ENCODE measurements around the gene EPHA2.

The EPHA2 gene

DNA sequence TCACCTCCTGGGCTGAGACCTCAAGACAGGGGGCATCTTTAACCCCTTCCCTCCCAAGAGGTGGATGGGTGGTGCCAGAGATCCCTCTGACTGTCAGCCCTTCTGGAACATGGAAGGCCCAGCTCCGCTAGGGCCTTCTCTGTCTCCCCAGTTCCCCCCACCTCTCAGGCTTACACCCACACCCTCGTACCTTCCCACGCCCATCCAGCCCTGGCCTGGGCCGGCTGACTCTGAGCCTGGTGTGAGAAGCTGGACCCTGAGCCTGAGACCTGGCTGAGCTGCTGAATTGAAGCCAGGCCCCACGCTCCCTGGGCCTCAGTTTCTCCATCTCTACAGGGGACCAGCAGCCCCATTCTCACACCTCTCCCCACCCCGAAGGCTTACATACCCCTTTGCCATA lies 5.4 kb downstream of the EPHA2 start:
- H3K27ac ChIP-seq = no peak overlapping the region
- no peaks in the 10 kb centered on the region for H3K27me3 ChIP-seq (replicated peaks)
- in situ Hi-C loops (cut with HindIII; ENCODE audit: low pct_ligation_motif_present, low sequenced_read_pairs) = no loop called here

DNA sequence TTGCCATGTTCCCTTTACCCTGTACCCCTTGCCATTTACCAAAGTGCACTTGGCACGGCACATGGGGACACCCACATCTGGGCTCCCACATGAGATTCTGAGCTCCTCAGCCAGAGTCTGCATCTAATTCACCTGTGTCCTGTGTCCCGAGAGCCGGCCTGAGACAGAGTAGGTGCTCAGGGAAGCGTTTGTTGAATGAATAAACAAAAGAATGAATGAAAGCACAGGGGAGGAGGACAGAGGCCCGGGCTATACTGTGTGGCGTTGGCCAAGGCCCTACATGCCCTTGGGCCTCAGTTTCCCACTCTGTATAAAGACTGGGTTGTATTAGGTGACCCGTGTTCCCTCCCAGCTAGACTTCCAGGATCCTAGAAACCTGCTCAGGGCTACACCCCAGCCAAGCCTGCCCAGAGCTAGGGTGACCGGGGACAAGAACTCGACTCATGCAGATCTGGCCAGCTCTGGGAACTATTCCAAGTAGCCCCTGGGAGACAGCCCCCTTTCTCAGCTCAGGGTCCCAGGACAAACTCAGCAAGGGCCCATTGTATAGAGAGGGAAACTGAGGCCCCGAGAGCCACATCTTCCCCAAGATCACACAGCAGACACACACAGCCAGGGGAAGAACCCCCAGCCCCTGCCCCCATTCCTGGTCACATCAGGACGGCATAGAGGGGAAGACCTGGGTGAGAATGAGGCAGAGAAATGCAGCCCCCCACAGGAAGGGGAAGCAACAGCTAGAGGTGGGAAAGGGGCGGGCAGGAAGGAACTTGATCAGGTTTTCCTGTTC lies 6.0 kb downstream of the EPHA2 start:
- H3K27ac ChIP-seq = no peak overlapping the region
- H3K27me3 ChIP-seq (replicated peaks) = no peaks in the 10 kb centered on the region
- H3K4me3 ChIP-seq (ENCODE audit: low read depth, low read length) = no peak overlapping the region
- TF ChIP-seq, protein P1, sequence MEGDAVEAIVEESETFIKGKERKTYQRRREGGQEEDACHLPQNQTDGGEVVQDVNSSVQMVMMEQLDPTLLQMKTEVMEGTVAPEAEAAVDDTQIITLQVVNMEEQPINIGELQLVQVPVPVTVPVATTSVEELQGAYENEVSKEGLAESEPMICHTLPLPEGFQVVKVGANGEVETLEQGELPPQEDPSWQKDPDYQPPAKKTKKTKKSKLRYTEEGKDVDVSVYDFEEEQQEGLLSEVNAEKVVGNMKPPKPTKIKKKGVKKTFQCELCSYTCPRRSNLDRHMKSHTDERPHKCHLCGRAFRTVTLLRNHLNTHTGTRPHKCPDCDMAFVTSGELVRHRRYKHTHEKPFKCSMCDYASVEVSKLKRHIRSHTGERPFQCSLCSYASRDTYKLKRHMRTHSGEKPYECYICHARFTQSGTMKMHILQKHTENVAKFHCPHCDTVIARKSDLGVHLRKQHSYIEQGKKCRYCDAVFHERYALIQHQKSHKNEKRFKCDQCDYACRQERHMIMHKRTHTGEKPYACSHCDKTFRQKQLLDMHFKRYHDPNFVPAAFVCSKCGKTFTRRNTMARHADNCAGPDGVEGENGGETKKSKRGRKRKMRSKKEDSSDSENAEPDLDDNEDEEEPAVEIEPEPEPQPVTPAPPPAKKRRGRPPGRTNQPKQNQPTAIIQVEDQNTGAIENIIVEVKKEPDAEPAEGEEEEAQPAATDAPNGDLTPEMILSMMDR (IDR thresholded peaks at IDR 0.05; ENCODE audit: low read depth, low read length, missing control alignments) = no peak
- DNase-seq = no peak
- peaks cover 61% of the 10 kb centered on the region for H3K36me3 ChIP-seq (replicated peaks)
- in situ Hi-C loops (cut with HindIII; ENCODE audit: low pct_ligation_motif_present, low sequenced_read_pairs) = no loop called here

More for the DNA sequence above, 5.4 kb downstream of the EPHA2 start:
- H3K36me3 ChIP-seq (replicated peaks) = peaks cover 56% of the 10 kb centered on the region
- no peak for DNase-seq
- no peak overlapping the region for H3K4me3 ChIP-seq (ENCODE audit: low read depth, low read length)
- TF ChIP-seq, protein P1 (IDR thresholded peaks at IDR 0.05; ENCODE audit: low read depth, low read length, missing control alignments) = no peak

DNA sequence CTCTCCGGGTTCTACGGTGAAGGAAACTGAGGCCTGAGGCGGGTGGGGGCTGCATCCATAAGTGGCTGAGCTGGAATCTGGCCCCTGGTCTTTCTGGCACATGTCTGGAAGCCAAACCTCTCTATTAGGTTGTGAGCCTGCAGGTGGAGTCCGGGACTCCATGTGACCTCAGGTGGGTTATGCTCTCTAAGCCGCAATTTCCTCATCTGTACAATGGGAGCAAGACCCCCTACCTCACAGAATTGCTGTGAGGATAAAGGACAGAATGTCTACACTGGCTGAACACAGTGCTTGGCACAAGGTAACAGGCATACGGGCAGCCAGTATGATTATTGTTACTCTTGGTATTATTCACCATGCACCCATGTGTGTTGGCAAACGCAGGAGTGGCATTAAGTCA lies 6.7 kb downstream of the EPHA2 start:
- H3K36me3 ChIP-seq (replicated peaks) = peaks cover 69% of the 10 kb centered on the region
- TF ChIP-seq, protein P1 (IDR thresholded peaks at IDR 0.05; ENCODE audit: low read depth, low read length, missing control alignments) = no peak
- in situ Hi-C loops (cut with HindIII; ENCODE audit: low pct_ligation_motif_present, low sequenced_read_pairs) = no loop called here
- no peaks in the 10 kb centered on the region for H3K27me3 ChIP-seq (replicated peaks)
- H3K27ac ChIP-seq = no peak overlapping the region
- no peak overlapping the region for H3K4me3 ChIP-seq (ENCODE audit: low read depth, low read length)
- DNase-seq = no peak

DNA sequence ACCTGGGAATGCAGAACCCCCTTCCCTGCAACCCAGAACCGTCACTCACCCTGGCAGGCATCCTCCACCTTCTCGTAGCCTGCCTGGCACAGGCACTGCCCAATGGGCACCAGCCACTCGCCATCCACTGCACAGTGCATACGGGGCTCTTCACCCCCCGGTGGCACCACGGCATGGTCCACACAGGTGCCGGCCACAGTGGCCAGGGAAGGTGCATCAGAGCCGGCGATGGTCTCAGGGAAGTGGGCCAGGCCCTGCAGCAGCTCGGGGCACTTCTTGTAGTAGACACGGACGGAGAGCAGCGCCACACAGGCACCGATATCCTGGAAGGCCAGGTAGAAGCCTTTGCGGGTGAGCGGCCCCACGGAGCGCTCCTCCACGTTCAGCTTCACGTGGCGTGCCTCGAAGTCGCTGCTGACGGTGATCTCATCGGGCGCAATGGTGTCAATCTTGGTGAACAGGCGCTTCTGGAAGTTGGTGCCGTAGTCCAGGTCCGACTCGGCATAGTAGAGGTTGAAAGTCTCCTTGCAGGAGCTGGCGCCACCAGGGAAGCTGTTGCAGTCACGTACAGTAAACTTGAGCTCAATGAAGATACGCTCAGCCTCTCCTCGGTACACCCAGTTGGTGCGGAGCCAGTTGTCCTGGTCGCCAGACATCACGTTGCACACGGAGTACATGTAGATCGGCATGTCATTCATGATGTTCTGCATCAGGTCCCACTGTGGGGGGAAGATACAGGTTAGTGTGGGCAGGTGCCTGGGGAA lies 7.4 kb downstream of the EPHA2 start:
- TF ChIP-seq, protein P1 (IDR thresholded peaks at IDR 0.05; ENCODE audit: low read depth, low read length, missing control alignments) = no peak
- Histone ChIP-seq H3K4me3 (ENCODE audit: low read depth, low read length) (no peak overlapping the region), H3K27ac (no peak overlapping the region), H3K27me3 (replicated peaks) (no peaks in the 10 kb centered on the region), H3K36me3 (replicated peaks) (peaks cover 75% of the 10 kb centered on the region)
- DNase-seq = no peak
- in situ Hi-C loops (cut with HindIII; ENCODE audit: low pct_ligation_motif_present, low sequenced_read_pairs) = no loop called here

DNA sequence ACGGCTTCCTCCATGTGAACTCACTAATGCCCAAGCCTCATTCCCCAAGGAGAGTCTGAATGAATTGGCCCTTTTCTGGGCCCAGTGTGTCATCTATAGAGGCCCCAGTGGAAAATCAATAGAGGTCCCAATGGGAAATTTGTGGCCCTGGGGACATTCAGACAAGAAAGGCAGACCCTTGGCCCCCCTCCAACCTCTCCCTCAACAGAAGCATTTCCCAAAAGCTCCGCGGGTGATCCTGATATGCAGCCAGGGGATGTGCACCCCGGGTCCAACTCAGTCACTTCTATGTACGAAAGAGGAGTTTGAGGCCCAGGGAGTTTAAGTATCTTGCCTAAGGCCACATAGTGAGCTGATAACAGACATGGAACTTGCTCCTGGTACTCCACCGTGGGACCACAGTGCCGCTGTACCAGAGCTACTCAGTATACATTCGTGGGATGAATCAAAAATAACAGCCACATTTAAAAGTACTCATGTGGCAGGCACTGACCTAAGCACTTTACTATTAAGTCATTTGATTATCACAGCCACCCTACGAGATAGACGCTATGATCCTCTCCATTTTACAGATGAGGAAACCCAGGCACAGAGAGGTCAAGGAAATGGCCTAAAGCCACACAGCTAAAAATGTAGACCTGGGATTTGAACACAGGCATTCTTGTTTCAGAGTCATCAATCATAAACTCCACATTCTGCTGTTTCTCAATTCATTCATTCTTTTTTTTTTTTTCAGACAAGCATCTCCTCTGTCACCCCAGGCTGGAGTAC lies 8.5 kb downstream of the EPHA2 start:
- H3K36me3 ChIP-seq (replicated peaks) = peaks cover 77% of the 10 kb centered on the region
- no peak for DNase-seq
- in situ Hi-C loops (cut with HindIII; ENCODE audit: low pct_ligation_motif_present, low sequenced_read_pairs) = no loop called here
- no peak overlapping the region for H3K4me3 ChIP-seq (ENCODE audit: low read depth, low read length)
- peak overlapping the region; percentile 76 for H3K27ac ChIP-seq
- no peaks in the 10 kb centered on the region for H3K27me3 ChIP-seq (replicated peaks)
- TF ChIP-seq, protein P1 (IDR thresholded peaks at IDR 0.05; ENCODE audit: low read depth, low read length, missing control alignments) = no peak

Measured in brain microvascular endothelial cell (primary cell).